ENCODE measurements around the gene RAB4B. TPM values are rescaled to one million over a fixed set of nuclear protein-coding genes. Genes with fewer than 3 reads are reported as not detected.
"Not testable (repeated sequence)": the region's sequence is repeated elsewhere in the genome, so short reads cannot be mapped to it uniquely, and the experiment has no call there.

The RAB4B gene
- total and polyA plus RNA-seq, 4 experiments from 2014 or later, result 53.5 to 69.8 (median 61.2) TPM

- CTCF ChIA-PET (ENCODE audit: partially characterized antibody); H3K27me3 ChIP-seq (ENCODE audit: insufficient read depth, low read length); H3K27ac ChIP-seq (ENCODE audit: low read depth, low read length); H3K4me1 ChIP-seq (ENCODE audit: insufficient read depth, low read length); H3K36me3 Mint-ChIP-seq; H3K9me3 Mint-ChIP-seq; H3K4me3 ChIP-seq (ENCODE audit: low read length in 2 of 2); H3K36me3 ChIP-seq (ENCODE audit: insufficient read depth, low read length); H3K27me3 Mint-ChIP-seq; DNase-seq; intact Hi-C loops (cut with micrococcal nuclease); H3K9me3 ChIP-seq (ENCODE audit: control insufficient read depth in 1 of 2, low read length in 2 of 2): not testable (repeated sequence)
- H3K4me1 Mint-ChIP-seq, result peaks cover 3 to 13% (median 6%) of the 10 kb centered on the region in 4 donors
- H3K4me3 Mint-ChIP-seq, result peak overlapping the region in 3 of 8 donors; percentile 21 to 55 (median 34)
- POLR2A ChIA-PET (ENCODE audit: partially characterized antibody), result interaction anchor here (0.6 kb wide), 1 partner anchor 31 kb away, joined by 3 read pairs; no protein-coding TSS in a partner anchor
- peak overlapping the region in 5 of 7 donors; percentile 39 to 90 (median 65) for H3K27ac Mint-ChIP-seq
Observed at GRCh38 chr19:40833728-40834533, 55.9 kb downstream of the RAB4B start.

- intact Hi-C loops (cut with micrococcal nuclease), result no loop called here
- ChIA-PET POLR2A (ENCODE audit: partially characterized antibody) (no interaction called here), CTCF (ENCODE audit: partially characterized antibody) (no interaction called here)
- no peaks in the 10 kb centered on the region for H3K4me1 ChIP-seq (ENCODE audit: insufficient read depth, low read length)
- H3K27me3 ChIP-seq (ENCODE audit: insufficient read depth, low read length), result no peaks in the 10 kb centered on the region
- H3K36me3 ChIP-seq (ENCODE audit: insufficient read depth, low read length), result no peaks in the 10 kb centered on the region
- no peak overlapping the region for H3K27ac ChIP-seq (ENCODE audit: low read depth, low read length)
- DNase-seq, result no peak
- Mint-ChIP-seq H3K27me3 (no peaks in the 10 kb centered on the region), H3K27ac (peak overlapping the region in 1 of 7 donors; percentile 1), H3K4me3 (no peak overlapping the region), H3K36me3 (no peaks in the 10 kb centered on the region), H3K4me1 (peaks cover 2 to 9% (median 6%) of the 10 kb centered on the region in 4 donors), H3K9me3 (no peaks in the 10 kb centered on the region)
- no peaks in the 10 kb centered on the region for H3K9me3 ChIP-seq (ENCODE audit: control insufficient read depth in 1 of 2, low read length in 2 of 2)
- no peak overlapping the region for H3K4me3 ChIP-seq (ENCODE audit: low read length in 2 of 2)
Observed at GRCh38 chr19:40836754-40837429, 58.8 kb downstream of the RAB4B start.

- CTCF ChIA-PET (ENCODE audit: partially characterized antibody); H3K9me3 ChIP-seq (ENCODE audit: control insufficient read depth in 1 of 2, low read length in 2 of 2); POLR2A ChIA-PET (ENCODE audit: partially characterized antibody); H3K4me3 Mint-ChIP-seq; H3K27ac ChIP-seq (ENCODE audit: low read depth, low read length); intact Hi-C loops (cut with micrococcal nuclease); H3K4me3 ChIP-seq (ENCODE audit: low read length in 2 of 2); H3K27me3 Mint-ChIP-seq; H3K27ac Mint-ChIP-seq; H3K4me1 ChIP-seq (ENCODE audit: insufficient read depth, low read length); H3K4me1 Mint-ChIP-seq; H3K27me3 ChIP-seq (ENCODE audit: insufficient read depth, low read length); H3K36me3 ChIP-seq (ENCODE audit: insufficient read depth, low read length); H3K36me3 Mint-ChIP-seq; DNase-seq; H3K9me3 Mint-ChIP-seq: not testable (repeated sequence)
Observed at GRCh38 chr19:40838477-40838876, 60.4 kb downstream of the RAB4B start.

GRCh38 chr19:40842012-40842411 is 64.0 kb downstream of the RAB4B start:
- H3K36me3 ChIP-seq (ENCODE audit: insufficient read depth, low read length); H3K4me3 ChIP-seq (ENCODE audit: low read length in 2 of 2); H3K27me3 Mint-ChIP-seq; CTCF ChIA-PET (ENCODE audit: partially characterized antibody); H3K4me3 Mint-ChIP-seq; intact Hi-C loops (cut with micrococcal nuclease); POLR2A ChIA-PET (ENCODE audit: partially characterized antibody); H3K9me3 Mint-ChIP-seq; H3K36me3 Mint-ChIP-seq; H3K9me3 ChIP-seq (ENCODE audit: control insufficient read depth in 1 of 2, low read length in 2 of 2); H3K27ac ChIP-seq (ENCODE audit: low read depth, low read length); H3K27me3 ChIP-seq (ENCODE audit: insufficient read depth, low read length); DNase-seq: not testable (repeated sequence)
- H3K4me1 ChIP-seq (ENCODE audit: insufficient read depth, low read length), result peaks cover 14% of the 10 kb centered on the region
- Mint-ChIP-seq H3K27ac (peak overlapping the region in 1 of 7 donors; percentile 35), H3K4me1 (peaks cover 9 to 30% (median 23%) of the 10 kb centered on the region in 4 donors)

GRCh38 chr19:40842997-40843652 is 65.1 kb downstream of the RAB4B start:
- Histone ChIP-seq H3K4me3 (ENCODE audit: low read length in 2 of 2) (peak overlapping the region in 1 of 2 donors; percentile 19), H3K4me1 (ENCODE audit: insufficient read depth, low read length) (peaks cover 14% of the 10 kb centered on the region)
- intact Hi-C loops (cut with micrococcal nuclease); H3K27me3 ChIP-seq (ENCODE audit: insufficient read depth, low read length); H3K9me3 Mint-ChIP-seq; H3K36me3 ChIP-seq (ENCODE audit: insufficient read depth, low read length); H3K27me3 Mint-ChIP-seq; H3K27ac ChIP-seq (ENCODE audit: low read depth, low read length); CTCF ChIA-PET (ENCODE audit: partially characterized antibody); H3K36me3 Mint-ChIP-seq; H3K9me3 ChIP-seq (ENCODE audit: control insufficient read depth in 1 of 2, low read length in 2 of 2): not testable (repeated sequence)
- Mint-ChIP-seq H3K27ac (peak overlapping the region; percentile 76 to 98 (median 93)), H3K4me1 (peaks cover 9 to 42% (median 28%) of the 10 kb centered on the region in 4 donors), H3K4me3 (peak overlapping the region; percentile 62 to 87 (median 80))
- POLR2A ChIA-PET (ENCODE audit: partially characterized antibody), result interaction anchor here (0.8 to 0.9 kb wide), 2 partner anchors 128 to 180 kb away, joined by 3 to 7 read pairs; no protein-coding TSS in a partner anchor
- peak in 1 of 5 donors; percentile 25 for DNase-seq

GRCh38 chr19:40843653-40844052 is 65.6 kb downstream of the RAB4B start:
- H3K27me3 ChIP-seq (ENCODE audit: insufficient read depth, low read length); H3K27ac ChIP-seq (ENCODE audit: low read depth, low read length); H3K36me3 Mint-ChIP-seq; H3K9me3 Mint-ChIP-seq; CTCF ChIA-PET (ENCODE audit: partially characterized antibody); H3K9me3 ChIP-seq (ENCODE audit: control insufficient read depth in 1 of 2, low read length in 2 of 2); H3K36me3 ChIP-seq (ENCODE audit: insufficient read depth, low read length): not testable (repeated sequence)
- Histone ChIP-seq H3K4me3 (ENCODE audit: low read length in 2 of 2) (peak overlapping the region in 1 of 2 donors; percentile 19), H3K4me1 (ENCODE audit: insufficient read depth, low read length) (peaks cover 14% of the 10 kb centered on the region)
- intact Hi-C loops (cut with micrococcal nuclease), result loop anchor here (1.0 kb wide), 1 partner anchor 32 kb away; no protein-coding TSS in a partner anchor
- peak overlapping the region; percentile 62 to 87 (median 76) for H3K4me3 Mint-ChIP-seq
- H3K4me1 Mint-ChIP-seq, result peaks cover 9 to 47% (median 29%) of the 10 kb centered on the region in 4 donors
- H3K27ac Mint-ChIP-seq, result peak overlapping the region; percentile 72 to 98 (median 93)
- POLR2A ChIA-PET (ENCODE audit: partially characterized antibody), result interaction anchor here (0.8 to 0.9 kb wide), 2 partner anchors 127 to 180 kb away, joined by 3 to 7 read pairs; no protein-coding TSS in a partner anchor
- peaks cover 4 to 11% of the 10 kb centered on the region in 2 donors for H3K27me3 Mint-ChIP-seq
- peak; percentile 76 to 89 (median 87) for DNase-seq
